MM.1S (cell line): Measurements from ENCODE around the gene MXI1.

Source experiments
- DNase-seq: peaks from one replicate; pipeline ENCODE4 v3.0.0-alpha.2; 2015
- H2AFZ ChIP-seq: fragments of 300-600 bp; sonication (generic); 2 replicates; pipeline ENCODE4 v1.6.0; 2016; ENCODE audit warnings: antibody characterized with exemption, low read length
- H3F3A ChIP-seq: fragments of 300-600 bp; sonication (generic); 2 replicates; pipeline ENCODE4 v1.6.1; 2016; ENCODE audit warnings: mild to moderate bottlenecking, antibody characterized with exemption, low read length, moderate library complexity, mixed read lengths; ENCODE audit not compliant: insufficient read depth
- H3K27ac ChIP-seq: fragments of 300-600 bp; sonication (generic); 2 replicates; pipeline ENCODE4 v1.5.1; 2016; ENCODE audit warnings: mild to moderate bottlenecking, low read length
- H3K27me3 ChIP-seq: fragments of 300-600 bp; sonication (generic); replicated peaks from 2 replicates; pipeline ENCODE4 v1.6.0; 2016; ENCODE audit warnings: low read length; ENCODE audit not compliant: insufficient read depth
- H3K36me3 ChIP-seq: fragments of 300-600 bp; sonication (generic); replicated peaks from 2 replicates; pipeline ENCODE4 v1.6.1; 2016; ENCODE audit warnings: mild to moderate bottlenecking, low read length, mixed read lengths; ENCODE audit not compliant: insufficient read depth
- H3K4me1 ChIP-seq: fragments of 300-600 bp; sonication (generic); 2 replicates; pipeline ENCODE4 v1.6.1; 2016; ENCODE audit warnings: low read length, mixed read lengths
- H3K4me2 ChIP-seq: fragments of 300-600 bp; sonication (generic); 2 replicates; pipeline ENCODE4 v1.6.0; 2016; ENCODE audit warnings: low read depth, low read length
- H3K4me3 ChIP-seq: fragments of 300-600 bp; sonication (generic); 2 replicates; pipeline ENCODE4 v1.5.1; 2016; ENCODE audit warnings: low read length, mixed read lengths
- H3K79me2 ChIP-seq: fragments of 300-600 bp; sonication (generic); 2 replicates; pipeline ENCODE4 v1.6.1; 2016; ENCODE audit warnings: mixed run types, low read length, mixed read lengths
- H3K9ac ChIP-seq: fragments of 300-600 bp; sonication (generic); 2 replicates; pipeline ENCODE4 v1.6.1; 2016; ENCODE audit warnings: low read length, mixed read lengths
- H3K9me2 ChIP-seq: fragments of 300-600 bp; sonication (generic); replicated peaks from 2 replicates; pipeline ENCODE4 v1.6.1; 2016; ENCODE audit warnings: mild to moderate bottlenecking, low read length, mixed read lengths; ENCODE audit not compliant: insufficient read depth
- H3K9me3 ChIP-seq: fragments of 300-600 bp; sonication (generic); replicated peaks from 2 replicates; pipeline ENCODE4 v1.6.1; 2016; ENCODE audit warnings: mild to moderate bottlenecking, low read length, mixed read lengths; ENCODE audit not compliant: insufficient read depth
- H4K20me1 ChIP-seq: fragments of 300-600 bp; sonication (generic); 2 replicates; pipeline ENCODE4 v1.6.1; 2016; ENCODE audit warnings: mild to moderate bottlenecking, low read length, moderate library complexity, mixed read lengths; ENCODE audit not compliant: insufficient read depth
- EZH2 ChIP-seq: fragments of 300-600 bp; sonication (generic); optimal IDR thresholded peaks from 2 replicates; pipeline ENCODE3; 2017; ENCODE audit warnings: low read depth, mild to moderate bottlenecking, antibody characterized with exemption, low read length, mixed read lengths
- EZH2phosphoT487 ChIP-seq: fragments of 300-600 bp; sonication (generic); IDR thresholded peaks from 2 replicates; pipeline ENCODE4 v1.6.1; 2018; ENCODE audit warnings: antibody characterized with exemption, low read length
- TF ChIP-seq, protein P1 (sequence below): fragments of 300-600 bp; sonication (generic); IDR thresholded peaks from 2 replicates; pipeline ENCODE4 v1.5.1; 2016; ENCODE audit warnings: antibody characterized with exemption, low read length, mixed read lengths

The MXI1 gene

DNA sequence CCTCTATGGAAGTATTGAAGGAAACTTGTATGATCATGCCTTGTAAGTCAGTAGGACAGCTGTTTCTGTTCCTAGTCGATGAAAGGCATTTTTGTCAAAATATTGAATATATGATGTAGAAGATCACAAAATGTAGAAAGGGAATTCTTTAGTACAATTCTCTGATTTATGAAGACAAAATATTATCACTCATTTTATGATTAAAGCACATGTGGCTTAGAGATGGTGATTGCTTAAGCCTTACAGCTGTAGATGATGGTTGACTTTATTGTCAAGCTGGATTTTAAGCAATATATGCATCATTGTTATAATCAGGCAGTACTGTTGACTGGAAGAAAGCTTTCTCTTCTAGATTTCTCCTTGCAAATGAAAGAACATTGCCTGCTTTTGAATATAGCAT, 26.4 kb downstream of the MXI1 start:
- Histone ChIP-seq H3K36me3 (no peaks in the 10 kb centered on the region), H3K79me2 (0 out of 2 replicates have a peak, but pooled peaks cover 1% of the 10 kb centered on the region), H3K4me2 (no peak overlapping the region), H3K4me3 (no peak overlapping the region), H3F3A (no peaks in the 10 kb centered on the region), H3K9ac (no peak overlapping the region), H3K27ac (no peak overlapping the region), H3K4me1 (no peaks in the 10 kb centered on the region), H3K27me3 (no peaks in the 10 kb centered on the region), H3K9me3 (no peaks in the 10 kb centered on the region), H4K20me1 (no peaks in the 10 kb centered on the region), H3K9me2 (no peaks in the 10 kb centered on the region), H2AFZ (no peak overlapping the region)
- no peak for DNase-seq
- TF ChIP-seq, protein P1, sequence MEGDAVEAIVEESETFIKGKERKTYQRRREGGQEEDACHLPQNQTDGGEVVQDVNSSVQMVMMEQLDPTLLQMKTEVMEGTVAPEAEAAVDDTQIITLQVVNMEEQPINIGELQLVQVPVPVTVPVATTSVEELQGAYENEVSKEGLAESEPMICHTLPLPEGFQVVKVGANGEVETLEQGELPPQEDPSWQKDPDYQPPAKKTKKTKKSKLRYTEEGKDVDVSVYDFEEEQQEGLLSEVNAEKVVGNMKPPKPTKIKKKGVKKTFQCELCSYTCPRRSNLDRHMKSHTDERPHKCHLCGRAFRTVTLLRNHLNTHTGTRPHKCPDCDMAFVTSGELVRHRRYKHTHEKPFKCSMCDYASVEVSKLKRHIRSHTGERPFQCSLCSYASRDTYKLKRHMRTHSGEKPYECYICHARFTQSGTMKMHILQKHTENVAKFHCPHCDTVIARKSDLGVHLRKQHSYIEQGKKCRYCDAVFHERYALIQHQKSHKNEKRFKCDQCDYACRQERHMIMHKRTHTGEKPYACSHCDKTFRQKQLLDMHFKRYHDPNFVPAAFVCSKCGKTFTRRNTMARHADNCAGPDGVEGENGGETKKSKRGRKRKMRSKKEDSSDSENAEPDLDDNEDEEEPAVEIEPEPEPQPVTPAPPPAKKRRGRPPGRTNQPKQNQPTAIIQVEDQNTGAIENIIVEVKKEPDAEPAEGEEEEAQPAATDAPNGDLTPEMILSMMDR, result no peak
- TF ChIP-seq EZH2, result no peak
- TF ChIP-seq EZH2phosphoT487, result no peak

- Histone ChIP-seq H3K4me2 (no peak overlapping the region), H3K27me3 (no peaks in the 10 kb centered on the region), H3K9me2 (no peaks in the 10 kb centered on the region), H3K79me2 (peaks cover 19% of the 10 kb centered on the region), H3K4me3 (no peak overlapping the region), H4K20me1 (no peaks in the 10 kb centered on the region), H3K4me1 (peaks cover 17% of the 10 kb centered on the region), H3K36me3 (no peaks in the 10 kb centered on the region), H3K9ac (no peak overlapping the region), H3F3A (no peaks in the 10 kb centered on the region), H3K27ac (no peak overlapping the region), H2AFZ (no peak overlapping the region), H3K9me3 (no peaks in the 10 kb centered on the region)
- no peak for DNase-seq
- TF ChIP-seq EZH2 (no peak), EZH2phosphoT487 (no peak)
- TF ChIP-seq, protein P1, result no peak
These were observed 30.6 kb downstream of the MXI1 start for GRCh38 chr10:110237894-110238480.

DNA sequence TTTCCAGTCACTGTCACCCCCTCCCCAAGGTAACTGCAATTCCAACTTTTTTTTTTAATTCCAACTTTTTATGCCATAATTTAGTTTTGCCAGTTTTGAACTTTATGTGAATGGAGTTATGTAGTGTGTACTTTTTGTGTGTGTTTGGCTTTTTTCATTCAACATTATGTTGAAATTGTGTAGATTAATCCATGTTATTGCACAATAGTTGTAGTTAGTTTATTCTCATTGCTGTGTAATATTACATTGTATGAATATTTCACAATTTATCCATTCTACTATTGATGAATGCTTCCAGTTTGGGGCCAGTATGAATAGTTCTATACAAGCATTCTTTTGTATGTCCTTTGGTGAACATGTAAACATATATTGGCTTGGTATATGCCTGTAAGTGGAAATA, 32.5 kb downstream of the MXI1 start:
- no peak for TF ChIP-seq EZH2
- TF ChIP-seq EZH2phosphoT487, result no peak
- TF ChIP-seq, protein P1, result no peak
- DNase-seq, result no peak

More for the DNA sequence above, 32.5 kb downstream of the MXI1 start:
- no peaks in the 10 kb centered on the region for H3K27me3 ChIP-seq
- no peak overlapping the region for H3K9ac ChIP-seq
- no peaks in the 10 kb centered on the region for H4K20me1 ChIP-seq
- no peaks in the 10 kb centered on the region for H3K36me3 ChIP-seq
- H3K4me2 ChIP-seq, result no peak overlapping the region
- H3K9me2 ChIP-seq, result no peaks in the 10 kb centered on the region
- H3F3A ChIP-seq, result no peaks in the 10 kb centered on the region
- H3K4me3 ChIP-seq, result no peak overlapping the region
- no peak overlapping the region for H3K27ac ChIP-seq
- no peak overlapping the region for H2AFZ ChIP-seq
- H3K79me2 ChIP-seq, result peaks cover 21% of the 10 kb centered on the region
- peaks cover 17% of the 10 kb centered on the region for H3K4me1 ChIP-seq
- no peaks in the 10 kb centered on the region for H3K9me3 ChIP-seq
